Breast epithelium (tissue), 4 donors: ENCODE data around the gene ASIP. TPM values are rescaled to one million over a fixed set of nuclear protein-coding genes. Genes with fewer than 3 reads are reported as not detected.
"Not testable (repeated sequence)": the region's sequence is repeated elsewhere in the genome, so short reads cannot be mapped to it uniquely, and the experiment has no call there.

Source experiments
- DNase-seq, 2 donors: peaks; one replicate each; pipeline ENCODE4 v3.0.0-alpha.2; 2019; ENCODE audit warnings: low spot score in 2 of 2
- H3K27ac ChIP-seq, 2 donors: fragments of 200-600 bp; sonication (generic) in 1 of 2; one replicate each; pipeline ENCODE4 v1.5.1; 2016 to 2019; ENCODE audit warnings: mild to moderate bottlenecking in 1 of 2
- H3K27me3 ChIP-seq, 2 donors: fragments of 200-600 bp; sonication (generic) in 1 of 2; one replicate each; pipeline versions ENCODE4 v1.5.1 to v1.6.0; 2017 to 2019; ENCODE audit warnings: control low read depth in 1 of 2, mild to moderate bottlenecking in 1 of 2
- H3K36me3 ChIP-seq: fragments of 200-600 bp; one replicate; pipeline ENCODE4 v1.5.1; 2019
- H3K4me1 ChIP-seq, 2 donors: fragments of 200-600 bp; sonication (generic); one replicate each; pipeline ENCODE4 v1.5.1; 2016 to 2019; ENCODE audit warnings: control low read depth in 1 of 2
- H3K4me3 ChIP-seq, 3 donors: fragments of 200-600 bp; sonication (generic); 1 replicate in 2 of 3; 2 replicates in 1 of 3; pipeline ENCODE4 v1.5.1; 2016 to 2019; ENCODE audit warnings: mild to moderate bottlenecking in 3 of 3, moderate library complexity in 2 of 3
- H3K9me3 ChIP-seq, 2 donors: fragments of 200-600 bp; sonication (generic) in 1 of 2; one replicate each; pipeline ENCODE4 v1.5.1; 2016 to 2019; ENCODE audit warnings: control low read depth in 1 of 2
- CTCF ChIP-seq, 3 donors: fragments of 450-650 bp; IDR thresholded peaks; one replicate each; pipeline ENCODE4 v1.5.1; 2016 to 2017; ENCODE audit warnings: antibody characterized with exemption in 3 of 3, mild to moderate bottlenecking in 3 of 3, moderate library complexity in 3 of 3
- POLR2A ChIP-seq: fragments of 450-650 bp; IDR thresholded peaks from one replicate; pipeline ENCODE4 v1.6.1; 2016; ENCODE audit warnings: antibody characterized with exemption, mild to moderate bottlenecking, moderate library complexity
- POLR2AphosphoS5 ChIP-seq, 3 donors: sonication (generic); formaldehyde crosslinking; IDR thresholded peaks; one replicate each; pipeline ENCODE4 v1.6.1; 2017; ENCODE audit warnings: antibody characterized with exemption in 3 of 3
- intact Hi-C: fragments of 100-400 bp; cut with DNase I; formaldehyde crosslinking; loops from one replicate; pipeline ENCODE4 v1.15.1; 2023; ENCODE audit warnings: low total_unique reads
- total RNA-seq, 3 donors: library from RNA; depleted of rRNA; stranded (reverse); fragments of >200 nt; gene quantifications; one replicate each; pipeline ENCODE4 v1.1.0, GENCODE V29; 2016

ASIP gene
- total RNA-seq, 3 donors from 2014 or later, result 0.96 TPM; not detected in 2

GRCh38 chr20:34295284-34295683, 54.1 kb downstream of the ASIP start:
- no peaks in the 10 kb centered on the region for H3K9me3 ChIP-seq
- no peaks in the 10 kb centered on the region for H3K27me3 ChIP-seq
- no peak for DNase-seq
- no peaks in the 10 kb centered on the region for H3K4me1 ChIP-seq
- no peaks in the 10 kb centered on the region for H3K36me3 ChIP-seq
- intact Hi-C loops, result no loop called here
- no peak overlapping the region for H3K27ac ChIP-seq
- no peak overlapping the region for H3K4me3 ChIP-seq
- TF ChIP-seq POLR2AphosphoS5 (IDR thresholded peaks at IDR 0.05) (no peak), POLR2A (no peak), CTCF (IDR thresholded peaks at IDR 0.05) (no peak)

- Histone ChIP-seq H3K36me3 (no peaks in the 10 kb centered on the region), H3K4me3 (no peak overlapping the region), H3K27me3 (no peaks in the 10 kb centered on the region), H3K4me1 (no peaks in the 10 kb centered on the region), H3K27ac (no peak overlapping the region), H3K9me3 (no peaks in the 10 kb centered on the region)
- DNase-seq, result no peak
- TF ChIP-seq POLR2A (no peak), POLR2AphosphoS5 (IDR thresholded peaks at IDR 0.05) (no peak), CTCF (IDR thresholded peaks at IDR 0.05) (no peak)
- intact Hi-C loops, result no loop called here
Observed at GRCh38 chr20:34296468-34296867, 55.2 kb downstream of the ASIP start.

GRCh38 chr20:34298294-34298784, 57.1 kb downstream of the ASIP start:
- H3K27me3 ChIP-seq, intact Hi-C loops, H3K4me3 ChIP-seq, H3K36me3 ChIP-seq, DNase-seq, H3K9me3 ChIP-seq, H3K27ac ChIP-seq, H3K4me1 ChIP-seq: not testable (repeated sequence)

- no peak overlapping the region for H3K27ac ChIP-seq
- no peak for TF ChIP-seq POLR2A
- TF ChIP-seq CTCF (IDR thresholded peaks at IDR 0.05), result no peak
- TF ChIP-seq POLR2AphosphoS5 (IDR thresholded peaks at IDR 0.05), result no peak
- no peaks in the 10 kb centered on the region for H3K36me3 ChIP-seq
- peaks cover 0 to 4% of the 10 kb centered on the region in 2 donors for H3K4me1 ChIP-seq
- H3K4me3 ChIP-seq, result no peak overlapping the region
- DNase-seq, result no peak
- H3K9me3 ChIP-seq, result no peaks in the 10 kb centered on the region
- no peaks in the 10 kb centered on the region for H3K27me3 ChIP-seq
- intact Hi-C loops, result no loop called here
Observed at GRCh38 chr20:34299556-34300255, 58.5 kb downstream of the ASIP start.

GRCh38 chr20:34300256-34300806, 59.1 kb downstream of the ASIP start:
- H3K4me3 ChIP-seq, result no peak overlapping the region
- TF ChIP-seq POLR2AphosphoS5 (IDR thresholded peaks at IDR 0.05), result no peak
- no peak for TF ChIP-seq POLR2A
- no peak for TF ChIP-seq CTCF (IDR thresholded peaks at IDR 0.05)
- H3K4me1 ChIP-seq, result peaks cover 0 to 4% of the 10 kb centered on the region in 2 donors
- H3K9me3 ChIP-seq, result no peaks in the 10 kb centered on the region
- DNase-seq, result no peak
- intact Hi-C loops, result no loop called here
- no peaks in the 10 kb centered on the region for H3K27me3 ChIP-seq
- H3K36me3 ChIP-seq, result no peaks in the 10 kb centered on the region
- no peak overlapping the region for H3K27ac ChIP-seq
